HG03521 (cell line): ENCODE results near the gene MEOX1.
"Not testable (repeated sequence)": the region's sequence is repeated elsewhere in the genome, so short reads cannot be mapped to it uniquely, and the experiment has no call there.

Source experiments
- ATAC-seq: cut with Tn5 transposase; IDR thresholded peaks from one replicate; pipeline ENCODE4 v1.9.1; 2021; ENCODE audit warnings: mild to moderate bottlenecking, moderate library complexity; ENCODE audit not compliant: unreplicated experiment

The MEOX1 gene

DNA sequence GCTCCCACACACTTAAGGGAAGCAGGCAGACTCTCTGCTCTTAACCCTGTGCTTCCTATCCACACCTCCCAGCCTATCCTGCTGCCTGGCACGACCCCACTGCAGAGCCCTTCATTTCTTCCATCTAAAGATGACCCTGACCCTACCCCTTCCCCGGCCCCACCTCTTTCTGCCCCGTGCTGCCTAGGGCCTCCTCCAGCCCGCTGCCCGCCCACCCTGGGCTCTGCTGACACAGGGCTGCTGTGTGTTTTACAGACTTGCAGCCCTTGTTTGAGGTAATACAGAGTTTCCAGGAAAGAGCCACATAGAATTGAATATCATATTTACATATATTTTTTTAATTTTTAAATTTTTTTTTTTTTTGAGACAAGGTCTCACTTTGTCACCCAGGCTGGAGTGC, 42.0 kb downstream of the MEOX1 start:
- no peak for ATAC-seq

DNA sequence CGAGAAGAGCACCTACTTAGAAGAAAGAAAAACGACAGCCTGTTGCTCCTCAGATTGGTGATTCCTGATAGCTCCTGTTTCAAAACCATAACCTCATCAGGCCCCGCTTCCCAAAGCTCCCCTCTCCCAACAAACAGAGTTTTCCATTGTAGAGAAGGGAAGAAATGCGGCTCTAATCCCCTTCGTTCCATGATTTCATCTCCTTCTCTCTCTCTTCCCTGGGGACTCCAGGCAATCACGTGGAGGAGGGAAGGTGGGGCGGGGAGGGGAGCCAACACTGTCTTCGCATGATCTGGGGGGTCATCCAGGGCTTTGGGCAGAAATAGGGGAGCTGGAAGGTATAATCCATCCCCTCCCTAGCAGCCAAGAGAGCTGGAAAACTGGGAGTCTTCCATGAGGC, 43.4 kb downstream of the MEOX1 start:
- ATAC-seq, result no peak

DNA sequence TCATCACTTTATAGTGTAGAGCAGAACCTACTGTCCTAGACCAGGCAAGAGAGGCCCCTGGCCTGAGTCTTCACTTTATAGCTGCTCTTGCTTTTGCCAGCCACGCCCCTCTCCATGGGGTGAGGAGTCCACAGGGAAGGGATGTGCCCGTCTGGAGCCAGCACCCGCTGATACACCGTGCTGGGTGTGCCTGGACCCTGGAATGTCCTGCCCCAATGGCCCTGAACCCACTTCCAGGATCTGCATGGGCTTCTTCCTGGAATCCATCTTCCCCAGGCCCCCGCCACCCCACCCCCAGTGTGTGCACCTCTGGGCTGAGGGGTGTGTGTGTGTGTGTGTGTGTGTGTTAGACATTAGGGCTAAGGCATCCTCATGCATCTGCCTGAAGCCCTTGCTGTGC, 44.9 kb downstream of the MEOX1 start:
- ATAC-seq, result no peak

DNA sequence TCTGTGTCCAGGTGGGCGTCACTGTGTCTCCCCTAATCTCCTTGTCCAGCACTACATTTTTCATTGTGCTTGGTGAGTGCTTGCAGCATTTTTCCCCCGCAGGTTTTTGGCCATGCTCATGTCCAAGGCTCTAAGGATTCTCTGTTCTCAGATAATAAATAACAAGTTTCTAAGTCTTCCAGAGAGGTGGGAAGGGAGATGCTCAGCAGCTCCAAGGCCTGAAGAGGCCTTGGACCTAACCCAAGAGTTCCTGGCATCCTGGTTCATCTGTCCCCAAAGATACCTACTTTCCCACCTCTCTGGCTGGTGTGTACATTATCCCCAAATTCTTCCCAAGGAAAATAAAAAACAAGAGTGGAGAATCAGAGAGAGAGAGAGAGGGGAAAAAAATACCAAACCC, 45.3 kb downstream of the MEOX1 start:
- no peak for ATAC-seq

DNA sequence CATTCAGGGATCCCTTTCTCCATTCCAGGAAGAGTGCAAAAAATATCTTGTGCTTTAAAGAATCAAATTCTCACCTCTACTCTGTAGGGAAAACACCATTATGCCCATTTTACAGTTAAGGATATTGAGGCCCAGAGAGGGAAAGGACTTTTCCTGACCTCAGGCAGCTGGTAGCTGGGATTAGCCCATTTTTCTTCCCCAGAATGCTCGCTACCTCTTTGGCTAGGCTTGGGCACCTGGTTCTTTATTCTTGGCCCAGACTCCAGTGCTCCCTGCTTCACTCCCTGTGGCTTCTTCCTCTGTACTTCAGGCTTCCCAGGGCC, 45.7 kb downstream of the MEOX1 start:
- ATAC-seq, result no peak

DNA sequence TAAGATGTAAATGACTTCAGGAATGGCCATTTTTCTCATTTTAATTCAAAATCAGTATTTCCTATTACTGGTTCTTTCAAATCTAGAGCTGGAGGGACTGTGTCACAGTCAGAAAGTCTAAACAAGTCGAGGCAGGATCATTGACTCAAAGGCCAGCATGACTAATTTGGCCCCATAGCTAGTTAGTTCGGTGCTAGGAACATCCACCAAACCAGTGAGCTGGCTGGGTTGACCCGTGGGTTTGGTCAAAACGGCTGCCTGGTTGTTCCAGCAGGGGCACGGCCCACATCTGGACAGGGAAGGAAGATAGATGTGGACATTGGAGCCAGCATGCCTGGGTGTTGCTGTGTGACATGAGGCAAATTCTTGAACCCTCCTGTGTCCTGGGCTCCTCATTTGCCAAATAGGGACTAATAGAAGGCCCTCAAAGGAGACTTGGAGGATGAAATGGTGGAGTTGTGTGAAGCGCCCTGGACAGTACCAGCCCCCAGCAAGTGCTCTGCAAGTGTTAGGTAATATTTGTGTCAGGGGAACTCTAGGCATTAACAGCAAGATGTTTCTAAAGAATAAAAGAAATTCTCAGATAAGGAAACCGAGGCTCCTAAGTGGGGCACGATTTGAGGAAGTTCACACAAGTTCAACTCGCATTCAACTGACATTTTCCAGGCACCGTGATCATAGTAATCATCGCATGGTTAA, 46.2 kb downstream of the MEOX1 start:
- no peak for ATAC-seq

DNA sequence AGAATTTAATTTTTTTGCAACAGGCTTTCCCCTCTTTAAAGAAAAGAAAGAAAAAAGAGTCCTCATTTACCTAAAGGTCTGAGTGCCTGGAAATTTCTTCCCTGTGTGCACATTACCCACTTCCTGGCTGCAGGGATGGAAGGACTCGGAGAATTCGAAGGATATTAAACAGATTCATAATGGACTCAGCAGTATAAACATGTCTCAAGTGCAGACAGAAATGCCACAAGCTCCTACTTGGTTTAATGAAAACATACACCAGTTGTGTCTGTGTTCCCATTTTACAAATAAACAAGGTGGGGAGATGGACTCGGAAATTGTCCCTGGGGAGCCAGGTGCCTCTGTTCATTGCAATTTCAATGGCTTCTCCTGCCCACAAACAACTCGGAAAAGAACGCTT, 47.2 kb downstream of the MEOX1 start:
- no peak for ATAC-seq

DNA sequence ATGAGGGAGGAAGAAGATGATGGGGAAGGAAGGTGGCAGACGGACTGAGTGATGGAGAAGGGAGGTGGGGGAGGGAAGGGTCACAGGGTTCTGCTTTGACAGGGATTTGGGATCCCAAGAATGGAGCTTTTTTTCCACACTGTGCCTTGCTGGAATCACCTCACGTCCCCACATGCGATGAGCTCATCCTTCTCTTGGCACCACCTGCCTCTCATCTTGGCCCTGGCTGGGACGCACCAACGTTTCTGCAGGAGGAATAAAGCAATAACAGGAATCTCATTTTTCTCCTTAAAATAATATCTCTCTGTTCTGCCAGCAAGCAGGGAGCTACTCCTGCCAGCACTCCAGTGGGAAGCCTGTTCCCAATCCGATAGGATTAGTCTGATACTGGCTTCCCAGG, 47.8 kb downstream of the MEOX1 start:
- no peak for ATAC-seq

DNA sequence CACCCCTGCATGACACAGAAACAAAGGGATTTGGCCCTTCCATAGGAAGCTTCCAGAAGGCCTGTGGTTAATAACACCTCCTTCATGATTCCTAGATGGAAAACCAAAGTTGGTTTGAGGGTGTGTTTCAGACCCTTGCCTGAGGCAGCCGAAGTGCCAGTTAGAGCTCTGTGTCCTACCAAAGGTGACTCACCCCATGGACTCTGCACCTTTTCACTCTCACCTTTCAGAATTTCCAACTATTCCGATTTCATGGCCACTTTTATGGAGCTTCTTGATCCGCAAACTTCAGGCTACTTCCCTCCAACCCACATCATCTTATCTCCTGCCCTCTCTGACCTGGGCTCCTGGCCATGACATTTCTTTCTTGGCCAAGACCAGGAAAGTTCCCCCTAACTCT, 49.2 kb downstream of the MEOX1 start:
- ATAC-seq, result no peak

DNA sequence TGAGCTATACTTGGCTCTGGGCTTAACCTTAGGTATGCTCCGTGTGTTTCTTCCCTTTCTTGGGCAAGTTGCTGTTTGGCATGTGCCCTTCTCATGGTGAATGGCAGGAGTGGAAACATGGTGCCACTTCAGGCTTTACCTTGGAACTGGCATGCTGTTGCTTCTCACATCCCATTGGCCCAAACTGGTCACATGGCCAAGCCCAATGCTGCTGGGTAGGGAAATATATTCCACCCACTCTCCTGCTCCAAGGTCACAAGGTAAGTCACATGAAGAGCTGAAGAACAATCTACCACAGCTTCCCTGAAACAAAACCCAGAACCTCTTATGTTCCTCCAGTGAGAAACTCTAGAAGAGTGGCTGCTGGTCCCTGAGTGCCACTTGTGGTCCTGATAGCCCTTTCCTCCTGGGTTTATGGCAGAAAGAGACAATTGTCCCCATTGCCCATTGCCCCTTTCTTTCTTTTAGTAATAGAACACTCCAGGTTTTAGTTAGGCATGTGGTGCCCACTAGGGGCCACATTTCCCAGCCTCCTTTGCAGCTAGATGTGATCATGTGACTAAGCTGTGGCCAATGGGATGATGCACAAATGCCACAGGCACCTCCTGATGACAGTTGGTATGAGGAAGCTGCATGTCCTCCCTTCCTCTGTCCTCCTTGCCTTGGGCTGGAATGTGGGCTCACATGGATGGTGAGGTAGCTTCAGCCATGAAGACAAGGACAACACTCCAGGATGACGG, 50.3 kb downstream of the MEOX1 start:
- no peak for ATAC-seq

DNA sequence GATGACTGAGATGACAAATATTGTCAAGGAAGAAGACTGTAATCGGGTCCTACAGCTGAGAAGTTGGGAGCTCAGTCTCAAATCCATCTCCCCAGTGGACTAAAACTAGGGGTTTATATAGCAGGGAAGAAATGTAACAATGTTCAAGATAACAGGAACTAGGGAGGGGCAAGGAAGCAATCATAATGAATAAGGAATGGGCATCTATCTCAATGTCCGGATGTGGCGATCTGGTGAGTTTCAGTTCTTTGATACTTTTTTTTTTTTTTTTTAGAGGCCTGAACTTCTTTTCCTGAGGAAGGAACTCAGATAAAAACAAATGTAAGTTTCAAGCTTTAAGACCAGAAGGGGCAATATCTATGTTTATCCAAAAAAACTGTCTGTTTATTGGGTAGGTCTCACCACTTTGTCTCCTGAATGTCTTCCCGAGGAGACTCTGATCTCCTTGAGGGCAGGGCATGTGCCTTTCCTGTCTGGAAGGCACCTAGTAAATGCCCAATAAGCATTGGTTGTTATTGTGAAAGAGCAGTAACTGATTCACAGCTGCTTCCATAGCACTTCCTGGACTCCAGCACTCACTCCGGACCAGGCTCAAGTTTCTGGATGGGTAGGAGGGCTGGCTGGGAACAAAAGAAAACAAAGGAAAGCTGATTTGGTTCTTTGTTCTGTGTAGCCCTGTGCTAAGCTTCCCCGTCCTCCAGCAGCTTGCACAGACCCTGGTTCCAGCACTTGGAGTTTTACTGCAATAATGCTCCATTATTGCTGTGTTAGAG, 51.9 kb downstream of the MEOX1 start:
- ATAC-seq, result no peak

DNA sequence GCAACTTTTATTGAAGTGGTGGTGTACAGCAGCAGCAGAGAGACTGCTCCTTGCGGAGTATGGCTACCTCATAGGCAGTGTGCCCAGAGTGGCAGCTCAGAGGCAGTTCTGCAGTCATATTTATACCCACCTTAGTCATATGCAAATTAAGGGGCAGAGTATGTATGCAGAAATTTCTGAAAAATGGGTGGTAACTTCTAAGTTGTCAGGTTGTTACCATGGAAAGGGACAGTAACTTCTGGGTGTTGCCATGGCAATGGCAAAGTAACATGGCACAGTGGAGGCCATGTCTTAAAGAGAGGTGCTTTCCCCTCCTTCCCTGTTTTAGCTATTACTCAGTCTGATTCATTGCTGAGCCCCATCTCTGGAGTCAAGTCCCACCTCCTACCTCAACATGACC, 53.4 kb downstream of the MEOX1 start:
- ATAC-seq, result no peak

DNA sequence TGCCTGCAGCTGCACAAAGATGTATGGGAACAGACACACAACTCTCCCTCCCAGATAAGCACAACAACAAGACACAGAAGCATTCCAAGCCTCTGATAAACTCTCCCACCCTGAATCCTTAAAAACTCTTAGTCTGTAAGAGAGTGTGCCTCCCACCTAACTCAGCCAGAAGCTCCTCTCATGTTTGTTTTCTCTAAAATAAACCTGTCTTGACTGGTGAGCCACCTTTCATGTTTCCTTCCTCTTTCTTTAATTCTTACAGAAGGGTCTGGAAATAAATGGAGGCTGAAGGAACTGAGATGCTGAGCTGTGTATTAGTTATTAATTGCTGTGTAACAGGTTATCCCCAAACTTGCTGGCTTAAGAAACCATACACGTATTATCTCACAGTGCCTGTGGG, 57.2 kb downstream of the MEOX1 start:
- no peak for ATAC-seq

DNA sequence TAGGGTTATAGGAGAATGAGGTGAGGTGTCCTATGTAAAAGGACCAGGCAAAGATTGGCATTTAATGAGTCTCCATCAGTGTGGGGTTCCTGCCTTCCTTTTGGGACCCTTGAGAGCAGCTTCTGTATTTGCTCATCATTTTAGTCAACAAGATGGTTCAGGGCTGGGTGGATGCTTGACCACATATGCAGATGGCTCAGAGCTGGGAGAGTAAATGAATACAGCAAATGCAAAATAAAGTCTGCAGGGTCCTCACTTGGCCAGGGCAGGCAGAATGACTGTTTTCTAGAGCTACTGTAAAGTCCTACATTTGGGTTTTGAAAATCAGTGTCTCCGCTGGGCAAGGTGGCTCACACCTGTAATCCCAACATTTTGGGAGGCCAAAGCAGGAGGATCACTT, 58.4 kb downstream of the MEOX1 start:
- no peak for ATAC-seq

DNA sequence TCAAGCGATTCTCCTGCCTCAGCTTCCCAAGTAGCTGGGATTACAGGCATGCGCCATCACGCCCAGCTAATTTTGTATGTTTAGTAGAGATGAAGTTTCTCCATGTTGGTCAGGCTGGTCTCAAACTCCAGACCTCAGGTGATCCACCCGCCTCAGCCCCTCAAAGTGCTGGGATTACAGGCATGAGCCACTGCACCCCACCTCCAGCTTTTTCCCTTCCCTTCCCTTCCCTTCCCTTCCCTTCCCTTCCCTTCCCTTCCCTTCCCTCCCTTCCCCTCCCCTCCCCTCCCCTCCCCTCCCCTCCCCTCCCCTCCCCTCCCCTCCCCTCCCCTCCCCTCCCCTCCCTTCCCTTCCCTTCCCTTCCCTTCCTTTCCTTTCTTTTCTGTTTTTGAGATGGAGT, 59.2 kb downstream of the MEOX1 start:
- ATAC-seq, result not testable (repeated sequence)

DNA sequence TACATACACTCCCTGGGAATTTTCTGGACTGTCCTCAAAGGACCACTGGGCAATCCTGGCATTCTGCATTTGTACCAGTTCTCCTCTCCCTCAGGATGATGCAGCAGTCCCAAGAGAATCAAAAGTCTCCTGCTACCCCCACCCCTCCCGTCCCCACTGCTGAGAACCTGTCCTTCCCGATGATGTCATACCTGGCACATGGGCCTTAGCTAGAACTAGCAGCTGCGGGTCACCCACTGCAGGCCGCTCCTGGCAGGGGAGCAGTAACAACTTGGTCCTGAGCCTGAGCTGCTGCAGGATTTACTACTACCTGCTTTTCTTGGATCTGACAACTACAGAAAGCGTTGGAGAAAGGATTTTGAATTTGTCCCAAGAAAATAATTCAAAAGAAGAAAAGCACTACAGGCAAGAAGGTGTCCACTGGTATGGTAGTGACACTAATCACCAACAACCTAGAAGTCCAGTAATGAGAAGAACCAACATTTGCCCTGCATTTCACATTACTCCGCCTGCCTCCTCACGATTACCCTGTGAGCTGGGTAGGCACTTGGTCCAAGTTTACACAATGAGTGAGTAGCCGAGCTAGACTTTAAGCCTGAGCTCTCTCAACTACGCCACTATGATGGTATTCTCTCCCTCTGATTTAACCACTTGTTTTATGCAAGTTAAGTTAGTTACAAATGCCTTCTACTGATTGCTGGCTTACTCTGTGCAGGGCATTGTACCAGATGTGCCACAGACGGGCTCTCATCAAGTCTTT, 60.3 kb downstream of the MEOX1 start:
- ATAC-seq, result no peak

DNA sequence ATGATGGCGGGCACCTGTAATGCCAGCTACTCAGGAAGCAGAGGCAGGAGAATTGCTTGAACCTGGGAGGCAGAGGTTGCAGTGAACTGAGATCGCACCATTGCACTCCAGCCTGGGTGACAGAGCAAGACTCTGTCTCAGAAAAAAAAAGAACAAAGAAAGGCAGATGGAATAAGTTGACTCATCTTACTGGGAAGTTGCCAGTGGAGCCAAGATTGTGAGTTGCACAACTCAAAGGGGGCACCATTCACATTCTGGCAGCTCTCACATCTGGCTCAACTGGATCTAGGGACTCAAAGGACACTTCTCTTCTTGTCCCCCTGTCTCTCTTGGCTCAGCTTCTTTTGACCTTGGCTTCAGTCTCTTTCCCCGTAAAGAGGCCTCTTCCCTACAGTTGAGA, 61.9 kb downstream of the MEOX1 start:
- ATAC-seq, result no peak

DNA sequence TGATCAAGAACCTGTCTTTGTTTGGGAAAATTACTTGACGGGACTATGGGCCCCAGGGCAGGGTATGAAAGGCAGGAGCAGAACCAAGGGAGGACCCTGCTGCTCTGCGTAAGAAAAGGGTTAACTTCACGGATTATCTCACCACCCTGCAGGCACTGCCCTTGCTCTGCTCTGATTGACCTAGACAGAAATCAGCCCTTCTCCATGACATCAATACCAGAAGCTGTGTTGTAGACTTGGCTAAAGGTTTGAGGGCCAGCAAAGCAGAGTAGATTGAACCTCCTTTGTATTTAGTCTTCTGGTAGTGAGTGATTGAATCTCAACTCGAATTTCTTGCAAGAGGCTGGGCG, 62.7 kb downstream of the MEOX1 start:
- ATAC-seq, result no peak

DNA sequence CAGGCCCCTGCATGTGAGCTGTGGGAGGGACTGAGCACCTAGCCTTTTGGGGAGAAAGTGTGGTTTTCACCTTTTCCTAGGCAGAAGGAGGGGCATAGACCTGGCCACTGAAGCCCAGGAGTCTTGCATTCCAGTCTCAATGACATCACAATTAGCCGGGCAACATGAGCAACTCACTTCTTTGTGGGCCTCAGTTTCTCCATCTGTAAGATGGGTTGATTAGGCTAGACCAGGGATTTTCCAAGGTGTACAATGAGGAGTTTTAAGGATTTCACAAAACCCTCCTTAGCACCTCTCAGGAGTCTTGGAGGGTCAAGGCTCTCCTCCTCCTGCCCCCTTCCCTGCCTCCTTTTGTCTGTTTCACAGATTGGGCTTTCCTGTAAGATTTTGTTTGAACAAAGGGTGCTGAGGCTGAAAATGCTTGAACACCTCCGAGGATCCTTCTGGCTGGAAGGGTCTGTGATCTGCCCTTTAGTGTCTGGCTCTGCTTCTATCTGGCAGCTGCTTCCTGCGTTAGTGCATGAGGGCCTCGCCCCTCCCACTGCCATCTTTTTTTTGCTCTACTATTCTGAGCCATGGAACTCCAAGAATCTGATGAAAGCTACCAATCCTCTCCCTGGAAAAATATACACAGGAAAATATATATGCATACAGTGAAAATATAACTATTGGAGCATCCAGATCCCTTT, 63.2 kb downstream of the MEOX1 start:
- no peak for ATAC-seq

DNA sequence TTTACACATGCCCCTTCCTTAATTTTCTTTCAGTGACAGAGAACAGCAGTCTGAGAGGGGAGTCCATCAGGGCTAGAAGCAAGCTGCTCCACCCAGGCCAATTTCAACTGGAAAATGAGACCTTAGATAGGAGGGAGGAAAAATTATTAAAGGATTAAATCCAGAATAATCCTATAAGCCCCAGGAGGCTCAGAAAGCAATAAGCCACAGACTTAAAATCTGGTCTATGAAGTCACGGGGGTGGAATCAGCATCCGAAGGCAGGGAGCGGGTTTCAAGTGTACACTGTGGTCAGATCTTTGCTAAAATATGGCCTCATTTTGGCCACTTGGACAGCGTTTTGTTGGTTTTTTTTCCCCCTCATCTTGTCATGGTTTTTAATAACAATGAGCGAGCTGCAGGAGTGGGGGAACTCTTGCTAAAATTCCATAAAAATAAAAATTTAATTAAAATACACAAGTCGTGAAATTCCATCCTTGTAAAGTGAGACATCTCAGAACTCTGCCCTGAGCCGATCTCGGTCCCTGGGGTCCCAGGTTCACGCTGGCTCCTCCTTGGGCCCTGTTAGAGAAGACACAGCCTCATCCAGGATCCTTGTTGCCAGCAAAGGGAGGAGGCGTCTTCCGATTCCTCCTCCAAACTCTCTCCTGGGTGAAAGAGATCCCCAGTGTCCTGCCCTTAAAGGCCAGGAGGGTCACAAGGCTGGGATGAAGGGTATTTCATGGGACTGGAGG, 63.9 kb downstream of the MEOX1 start:
- no peak for ATAC-seq
